ENCODE results near the gene PARVB.

Gene PARVB

DNA sequence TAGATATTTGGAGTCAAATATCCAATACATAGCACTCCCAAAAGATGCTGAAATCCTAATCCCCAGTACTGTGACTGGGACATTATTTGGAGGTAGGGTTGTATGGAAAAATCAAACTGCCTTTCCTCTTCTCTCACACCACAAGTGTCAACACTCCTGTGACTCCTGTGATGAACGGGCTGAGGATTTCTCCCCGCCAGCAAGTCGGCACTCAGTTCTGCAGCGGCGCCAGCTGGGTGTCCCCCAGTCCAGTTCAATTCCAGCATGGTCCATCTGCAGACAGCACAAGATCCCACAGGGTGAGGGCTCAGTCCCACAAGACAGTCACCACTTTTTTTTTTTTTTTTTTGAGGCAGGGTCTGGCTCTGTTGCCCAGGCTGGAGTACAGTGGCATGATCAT, 4.3 kb upstream of the PARVB start:
- no peaks in the 10 kb centered on the region for H3K4me1 ChIP-seq (ENCODE audit: insufficient read depth, insufficient read length)
- H3K9me3 ChIP-seq (ENCODE audit: insufficient read depth, low read length) = no peaks in the 10 kb centered on the region
- H3K36me3 ChIP-seq (ENCODE audit: insufficient read depth, insufficient read length, low read length) = peaks cover 11% of the 10 kb centered on the region
- TF ChIP-seq ZNF274 (IDR thresholded peaks at IDR 0.05; ENCODE audit: low read depth, low read length) = no peak
- no peak for TF ChIP-seq SUZ12 (IDR thresholded peaks at IDR 0.05; ENCODE audit: extremely low read depth, insufficient read depth, insufficient read length)
- no peak for TF ChIP-seq YY1 (IDR thresholded peaks at IDR 0.05; ENCODE audit: insufficient read depth, insufficient read length)
- no peak for DNase-seq (ENCODE audit: low read depth, low spot score)
- H3K27me3 ChIP-seq (ENCODE audit: insufficient read depth, insufficient read length) = peaks cover 3% of the 10 kb centered on the region
- H3K9ac ChIP-seq (ENCODE audit: insufficient read length, low read depth) = no peak overlapping the region
- no peak overlapping the region for H3K4me3 ChIP-seq (ENCODE audit: insufficient read length, low read depth)

DNA sequence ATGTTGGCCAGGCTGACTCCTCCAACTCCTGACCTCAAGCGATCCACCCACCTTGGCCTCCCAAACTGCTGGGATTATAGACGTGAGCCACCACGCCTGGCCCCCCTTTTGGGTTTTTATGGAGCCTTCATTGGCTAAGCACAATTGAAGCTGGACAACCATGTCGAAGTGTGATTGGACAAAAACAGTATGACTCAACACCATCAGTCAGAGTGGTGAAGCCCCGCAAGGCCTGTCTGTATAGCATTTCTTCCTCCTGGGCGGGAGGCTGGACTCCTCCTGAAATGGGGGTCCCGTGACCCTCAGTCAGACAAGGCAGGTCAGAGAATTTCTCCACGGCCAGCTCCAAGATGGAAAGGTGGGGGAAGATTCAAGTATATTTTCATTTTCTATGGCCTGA, 3.1 kb upstream of the PARVB start:
- Histone ChIP-seq H3K4me1 (ENCODE audit: insufficient read depth, insufficient read length) (peaks cover 1% of the 10 kb centered on the region), H3K9me3 (ENCODE audit: insufficient read depth, low read length) (no peaks in the 10 kb centered on the region), H3K36me3 (ENCODE audit: insufficient read depth, insufficient read length, low read length) (peaks cover 11% of the 10 kb centered on the region), H3K9ac (ENCODE audit: insufficient read length, low read depth) (no peak overlapping the region), H3K4me3 (ENCODE audit: insufficient read length, low read depth) (no peak overlapping the region), H3K27me3 (ENCODE audit: insufficient read depth, insufficient read length) (peaks cover 3% of the 10 kb centered on the region)
- no peak for TF ChIP-seq SUZ12 (IDR thresholded peaks at IDR 0.05; ENCODE audit: extremely low read depth, insufficient read depth, insufficient read length)
- DNase-seq (ENCODE audit: low read depth, low spot score) = no peak

GRCh38 chr22:44023404-44024287, 456 bp upstream of the PARVB start:
- no peak for TF ChIP-seq ZNF274 (IDR thresholded peaks at IDR 0.05; ENCODE audit: low read depth, low read length)
- TF ChIP-seq SUZ12 (IDR thresholded peaks at IDR 0.05; ENCODE audit: extremely low read depth, insufficient read depth, insufficient read length) = no peak
- no peak for TF ChIP-seq YY1 (IDR thresholded peaks at IDR 0.05; ENCODE audit: insufficient read depth, insufficient read length)
- peak overlapping the region; percentile 59 for H3K4me3 ChIP-seq (ENCODE audit: insufficient read length, low read depth)
- peaks cover 4% of the 10 kb centered on the region for H3K36me3 ChIP-seq (ENCODE audit: insufficient read depth, insufficient read length, low read length)
- H3K4me1 ChIP-seq (ENCODE audit: insufficient read depth, insufficient read length) = peaks cover 8% of the 10 kb centered on the region
- H3K9me3 ChIP-seq (ENCODE audit: insufficient read depth, low read length) = no peaks in the 10 kb centered on the region
- no peak for DNase-seq (ENCODE audit: low read depth, low spot score)
- H3K9ac ChIP-seq (ENCODE audit: insufficient read length, low read depth) = peak overlapping the region; percentile 81
- H3K27me3 ChIP-seq (ENCODE audit: insufficient read depth, insufficient read length) = peaks cover 3% of the 10 kb centered on the region

DNA sequence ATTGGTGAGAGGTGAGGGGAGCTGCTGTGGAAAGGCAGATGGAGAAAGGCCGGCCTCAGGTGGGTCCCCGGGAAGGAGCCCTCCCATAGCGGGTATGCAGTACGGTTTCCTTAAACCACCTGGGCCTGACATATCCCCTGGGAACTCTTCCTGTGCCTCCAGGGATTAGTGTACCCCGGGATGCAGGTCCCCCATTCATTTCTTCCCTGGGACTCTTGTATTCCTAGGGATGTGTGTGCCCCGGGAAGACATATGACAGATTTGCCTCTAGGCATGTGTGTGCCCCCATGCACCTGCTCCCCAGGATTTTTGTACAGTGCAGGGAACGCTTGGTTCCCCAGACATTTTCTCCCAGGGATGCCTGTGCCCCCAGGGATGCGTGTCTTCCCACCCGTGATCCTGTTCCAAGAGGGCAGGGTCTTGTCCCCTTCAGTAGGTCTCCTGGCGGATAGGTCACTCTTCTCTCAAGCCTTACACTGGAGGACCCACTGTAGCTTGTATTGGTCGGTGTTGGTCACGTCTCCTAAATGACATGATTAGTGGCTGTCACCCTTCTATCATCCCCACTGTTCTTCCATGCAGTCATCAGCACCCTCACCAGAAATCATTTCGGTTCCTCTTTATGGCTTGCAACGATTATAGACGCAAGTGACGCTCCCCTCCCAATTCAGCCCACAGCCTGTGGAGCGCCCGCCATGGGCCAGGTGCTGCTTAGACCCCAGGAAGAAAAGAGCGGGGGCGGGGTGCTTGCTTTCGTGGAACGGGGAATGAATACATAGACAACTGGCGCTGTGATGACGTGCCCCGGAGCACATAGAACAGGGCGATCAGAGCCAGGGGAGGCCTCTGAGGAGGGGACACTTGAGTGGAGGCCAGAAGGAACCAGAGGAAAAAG, 1.3 kb downstream of the PARVB start:
- Histone ChIP-seq H3K4me3 (ENCODE audit: insufficient read length, low read depth) (no peak overlapping the region), H3K9me3 (ENCODE audit: insufficient read depth, low read length) (no peaks in the 10 kb centered on the region), H3K27me3 (ENCODE audit: insufficient read depth, insufficient read length) (peaks cover 3% of the 10 kb centered on the region), H3K4me1 (ENCODE audit: insufficient read depth, insufficient read length) (peaks cover 8% of the 10 kb centered on the region), H3K36me3 (ENCODE audit: insufficient read depth, insufficient read length, low read length) (peaks cover 4% of the 10 kb centered on the region), H3K9ac (ENCODE audit: insufficient read length, low read depth) (no peak overlapping the region)
- DNase-seq (ENCODE audit: low read depth, low spot score) = no peak
- TF ChIP-seq YY1 (IDR thresholded peaks at IDR 0.05; ENCODE audit: insufficient read depth, insufficient read length) (no peak), SUZ12 (IDR thresholded peaks at IDR 0.05; ENCODE audit: extremely low read depth, insufficient read depth, insufficient read length) (no peak), ZNF274 (IDR thresholded peaks at IDR 0.05; ENCODE audit: low read depth, low read length) (no peak)

- no peak overlapping the region for H3K4me3 ChIP-seq (ENCODE audit: insufficient read length, low read depth)
- H3K4me1 ChIP-seq (ENCODE audit: insufficient read depth, insufficient read length) = peaks cover 8% of the 10 kb centered on the region
- no peaks in the 10 kb centered on the region for H3K9me3 ChIP-seq (ENCODE audit: insufficient read depth, low read length)
- H3K36me3 ChIP-seq (ENCODE audit: insufficient read depth, insufficient read length, low read length) = peaks cover under 1% of the 10 kb centered on the region
- TF ChIP-seq ZNF274 (IDR thresholded peaks at IDR 0.05; ENCODE audit: low read depth, low read length) = no peak
- no peak for DNase-seq (ENCODE audit: low read depth, low spot score)
- H3K27me3 ChIP-seq (ENCODE audit: insufficient read depth, insufficient read length) = peaks cover 3% of the 10 kb centered on the region
- no peak overlapping the region for H3K9ac ChIP-seq (ENCODE audit: insufficient read length, low read depth)
Measured at GRCh38 chr22:44026066-44026629, 2.0 kb downstream of the PARVB start.

GRCh38 chr22:44026630-44027511, 2.8 kb downstream of the PARVB start:
- H3K4me3 ChIP-seq (ENCODE audit: insufficient read length, low read depth) = no peak overlapping the region
- H3K27me3 ChIP-seq (ENCODE audit: insufficient read depth, insufficient read length) = peaks cover 3% of the 10 kb centered on the region
- no peak for DNase-seq (ENCODE audit: low read depth, low spot score)
- peaks cover 8% of the 10 kb centered on the region for H3K4me1 ChIP-seq (ENCODE audit: insufficient read depth, insufficient read length)
- no peaks in the 10 kb centered on the region for H3K9me3 ChIP-seq (ENCODE audit: insufficient read depth, low read length)
- H3K9ac ChIP-seq (ENCODE audit: insufficient read length, low read depth) = no peak overlapping the region
- no peaks in the 10 kb centered on the region for H3K36me3 ChIP-seq (ENCODE audit: insufficient read depth, insufficient read length, low read length)
- no peak for TF ChIP-seq YY1 (IDR thresholded peaks at IDR 0.05; ENCODE audit: insufficient read depth, insufficient read length)
- TF ChIP-seq SUZ12 (IDR thresholded peaks at IDR 0.05; ENCODE audit: extremely low read depth, insufficient read depth, insufficient read length) = no peak
- TF ChIP-seq ZNF274 (IDR thresholded peaks at IDR 0.05; ENCODE audit: low read depth, low read length) = no peak

All from NT2/D1 (cell line).